ENCODE data around the gene CYFIP2. TPM values are rescaled to one million over a fixed set of nuclear protein-coding genes. Genes with fewer than 3 reads are reported as not detected.

The CYFIP2 gene
- total and polyA plus RNA-seq, 10 of the 15 experiments (the other 5 are each of a cell fraction or from before 2014, with no cell fraction given) = 43.4 to 173 (median 96.0) TPM

GRCh38 chr5:157288405-157289163 lies 22.7 kb downstream of the CYFIP2 start:
- no TSS peak for BruUV-seq (replicated peaks)
- ChIA-PET CTCF (interaction anchor here (1.0 to 1.1 kb wide), 2 partner anchors 36 to 139 kb away, joined by 3 to 4 read pairs; no protein-coding TSS in a partner anchor), POLR2A (interaction anchor here (0.6 kb wide), 1 partner anchor 16 kb away, joined by 3 read pairs; no protein-coding TSS in a partner anchor), RAD21 (ENCODE audit: unreplicated experiment) (interaction anchor here (0.5 kb wide), 1 partner anchor 442 kb away, joined by 3 read pairs; no protein-coding TSS in a partner anchor), SMC1A (ENCODE audit: uncharacterized antibody, unreplicated experiment) (interaction anchor here (4.2 kb wide), 1 partner anchor 35 kb away, joined by 23 read pairs; no protein-coding TSS in a partner anchor)
- no peak overlapping the region for H3K27ac ChIP-seq (ENCODE audit: control insufficient read depth, insufficient read depth)
- peaks cover 14% of the 10 kb centered on the region for H3K79me2 ChIP-seq (ENCODE audit: control insufficient read depth, insufficient read depth, low read length)
- peaks cover 8% of the 10 kb centered on the region for H3K4me1 ChIP-seq (ENCODE audit: control insufficient read depth, insufficient read depth, low read length)
- in situ Hi-C loops (cut with MboI) = no loop called here
- no peak overlapping the region for H3K4me3 ChIP-seq
- H3K27me3 ChIP-seq (replicated peaks in 1 of 2; ENCODE audit: control insufficient read depth in 2 of 2, insufficient read depth in 2 of 2, low read length in 1 of 2) = no peaks in the 10 kb centered on the region
- no peak overlapping the region for H3K9ac ChIP-seq (ENCODE audit: control insufficient read depth, insufficient read depth, low read length)
- DNase-seq (ENCODE audit: low read depth, low spot score) (no peak), FAIRE-seq (no peak), ATAC-seq (no peak)
- intact Hi-C loops (cut with micrococcal nuclease; ENCODE audit: unreplicated experiment) = loop anchor here (10.0 kb wide), 1 partner anchor 1206 kb away; no protein-coding TSS in a partner anchor
- WGBS (ENCODE audit: insufficient coverage, insufficient replicate concordance, low lambda C conversion rate, missing lambda C conversion rate) = 75% methylated on average over 4 of the region's 4 CpGs
- peaks cover 7% of the 10 kb centered on the region; the same call in 1 of the 2 replicates for H4K20me1 ChIP-seq (ENCODE audit: control insufficient read depth, insufficient read depth)
- H3K36me3 ChIP-seq (ENCODE audit: control insufficient read depth in 2 of 2, insufficient read depth in 2 of 2, low read length in 1 of 2) = peaks cover 18 to 33% of the 10 kb centered on the region in 2 experiments
- no peak for TF ChIP-seq FOXK2 (IDR thresholded peaks at IDR 0.05)
- no peak overlapping the region for H3K4me2 ChIP-seq (ENCODE audit: control insufficient read depth, insufficient read depth)
- H2AFZ ChIP-seq (ENCODE audit: control insufficient read depth, low read depth, low read length) = no peak overlapping the region
- no peaks in the 10 kb centered on the region for H3K9me3 ChIP-seq (replicated peaks; ENCODE audit: control insufficient read depth, insufficient read depth, low read length)

- CTCF ChIA-PET = interaction anchor here (1.1 kb wide), 1 partner anchor 36 kb away, joined by 4 read pairs; no protein-coding TSS in a partner anchor
- in situ Hi-C loops (cut with MboI) (no loop called here), intact Hi-C loops (cut with micrococcal nuclease; ENCODE audit: unreplicated experiment) (loop anchor here (10.0 kb wide), 1 partner anchor 1206 kb away; no protein-coding TSS in a partner anchor)
- no peak overlapping the region for H2AFZ ChIP-seq (ENCODE audit: control insufficient read depth, low read depth, low read length)
- FAIRE-seq (no peak), ATAC-seq (no peak), DNase-seq (ENCODE audit: low read depth, low spot score) (no peak)
- no peaks in the 10 kb centered on the region for H3K9me3 ChIP-seq (replicated peaks; ENCODE audit: control insufficient read depth, insufficient read depth, low read length)
- RAD21 ChIA-PET (ENCODE audit: unreplicated experiment) = interaction anchor here (0.5 kb wide), 1 partner anchor 441 kb away, joined by 3 read pairs; no protein-coding TSS in a partner anchor
- H3K27ac ChIP-seq (ENCODE audit: control insufficient read depth, insufficient read depth) = no peak overlapping the region
- TF ChIP-seq SMC3 (IDR thresholded peaks at IDR 0.05; ENCODE audit: borderline replicate concordance, low read length) (no peak), POLR2AphosphoS5 (IDR thresholded peaks at IDR 0.05; ENCODE audit: low read length) (no peak), RELB (IDR thresholded peaks at IDR 0.05; ENCODE audit: low read depth) (no peak), ASH2L (IDR thresholded peaks at IDR 0.05; ENCODE audit: borderline replicate concordance, low read depth) (no peak), ESRRA (IDR thresholded peaks at IDR 0.05; ENCODE audit: low read length) (no peak)
- WGBS (ENCODE audit: insufficient coverage, insufficient replicate concordance, low lambda C conversion rate, missing lambda C conversion rate) = 98% methylated on average over 9 of the region's 9 CpGs
- SMC1A ChIA-PET (ENCODE audit: uncharacterized antibody, unreplicated experiment) = interaction anchor here (4.2 kb wide), 1 partner anchor 36 kb away, joined by 23 read pairs; no protein-coding TSS in a partner anchor
- H3K4me2 ChIP-seq (ENCODE audit: control insufficient read depth, insufficient read depth) = no peak overlapping the region
- H3K4me1 ChIP-seq (ENCODE audit: control insufficient read depth, insufficient read depth, low read length) = peaks cover 4% of the 10 kb centered on the region
- BruUV-seq (replicated peaks) = no TSS peak
- H4K20me1 ChIP-seq (ENCODE audit: control insufficient read depth, insufficient read depth) = 0 out of 2 replicates have a peak, but pooled peaks cover 7% of the 10 kb centered on the region
- peaks cover 18 to 34% of the 10 kb centered on the region in 2 experiments for H3K36me3 ChIP-seq (ENCODE audit: control insufficient read depth in 2 of 2, insufficient read depth in 2 of 2, low read length in 1 of 2)
- POLR2A ChIA-PET = interaction anchor here (0.6 kb wide), 2 partner anchors 16 to 1850 kb away, joined by 3 to 4 read pairs; no protein-coding TSS in a partner anchor
- no peak overlapping the region for H3K9ac ChIP-seq (ENCODE audit: control insufficient read depth, insufficient read depth, low read length)
- peaks cover 8% of the 10 kb centered on the region for H3K79me2 ChIP-seq (ENCODE audit: control insufficient read depth, insufficient read depth, low read length)
- H3K4me3 ChIP-seq = no peak overlapping the region
- H3K27me3 ChIP-seq (replicated peaks in 1 of 2; ENCODE audit: control insufficient read depth in 2 of 2, insufficient read depth in 2 of 2, low read length in 1 of 2) = no peaks in the 10 kb centered on the region
Measured at GRCh38 chr5:157289164-157289819, 23.4 kb downstream of the CYFIP2 start.
